GM18870 (cell line): ENCODE results near the gene NALCN.

ENCODE experiments used
- ATAC-seq: cut with Tn5 transposase; IDR thresholded peaks from one replicate; pipeline ENCODE4 v1.9.1; 2021; ENCODE audit warnings: moderate library complexity; ENCODE audit not compliant: unreplicated experiment

The NALCN gene

DNA sequence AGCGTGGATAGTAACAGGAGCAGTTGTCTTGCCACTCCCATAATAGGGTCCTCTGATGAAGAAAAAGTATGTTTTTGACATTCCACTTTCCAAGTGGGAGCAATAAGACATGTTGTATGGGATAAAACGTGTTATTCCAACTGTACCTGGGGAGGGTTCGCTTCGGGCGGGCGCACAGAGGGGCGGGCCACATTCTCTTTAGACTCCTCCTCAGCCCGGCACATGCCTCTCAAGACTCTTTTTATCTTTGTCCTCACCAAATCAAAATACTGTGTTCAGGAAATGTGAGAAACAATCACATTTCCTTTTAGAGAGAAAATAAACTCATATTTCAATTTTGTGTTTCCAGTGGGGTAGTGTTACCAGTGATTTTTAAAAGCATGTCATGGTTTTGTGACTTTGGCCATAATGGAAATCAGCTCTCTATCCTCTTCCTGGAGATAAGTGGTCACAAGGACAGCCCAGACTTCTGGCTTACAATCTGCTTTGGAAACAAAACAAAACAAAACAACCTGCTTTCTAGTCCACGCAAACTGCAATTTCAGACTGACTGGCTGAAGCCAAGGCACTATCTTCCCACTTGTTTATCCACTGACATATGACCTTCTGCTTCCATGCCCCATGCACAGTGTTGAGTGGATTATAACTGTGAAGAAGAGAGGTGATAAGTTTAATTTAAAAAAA is 276.1 kb downstream of the NALCN start:
- ATAC-seq, result no peak

DNA sequence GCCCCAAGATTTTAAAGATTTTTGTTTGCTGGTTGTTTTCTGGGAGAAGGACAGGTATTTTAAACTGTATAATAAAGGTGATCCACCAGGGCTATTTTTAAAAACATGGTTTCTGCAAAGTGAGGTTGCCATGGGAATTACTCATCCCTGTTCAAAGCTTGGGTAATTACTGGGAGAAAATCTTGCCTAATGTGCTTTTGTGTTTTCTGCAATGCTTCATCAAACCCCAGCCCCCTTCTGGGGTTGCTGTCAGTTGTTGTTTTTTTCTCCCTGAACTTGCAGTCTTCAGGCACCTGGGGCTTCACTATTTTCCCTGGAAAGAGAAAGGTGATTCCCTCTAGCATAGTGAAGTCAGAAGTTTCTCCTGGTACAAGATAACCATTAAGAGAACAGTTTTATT is 277.2 kb downstream of the NALCN start:
- no peak for ATAC-seq

DNA sequence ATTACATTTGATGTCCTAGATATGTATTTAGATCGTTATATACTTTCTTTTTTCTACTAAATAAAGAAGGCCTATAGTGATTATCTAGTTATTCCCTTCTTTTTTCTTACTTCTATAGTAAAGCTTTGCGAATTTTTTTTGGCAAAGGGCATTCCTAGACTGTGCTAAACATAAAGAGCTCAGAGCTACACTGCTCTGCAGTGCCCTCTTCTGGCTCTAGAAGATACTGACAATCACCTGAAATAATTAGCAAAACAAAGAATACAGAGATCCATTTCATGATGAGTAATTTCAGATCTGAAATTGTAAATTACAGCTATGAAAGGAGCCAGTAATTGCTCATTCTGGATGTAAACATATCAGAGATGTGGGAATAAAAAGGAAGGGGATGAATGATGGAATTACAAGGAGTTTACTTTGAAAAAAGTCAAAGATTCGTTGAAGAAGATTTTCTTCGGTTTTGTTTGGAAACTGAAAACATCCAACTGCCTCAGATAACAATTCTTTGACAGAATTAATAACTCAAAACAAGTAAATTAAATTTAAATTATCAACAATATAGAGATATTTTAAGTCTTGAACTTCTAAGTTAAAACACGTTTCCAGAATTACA is 288.5 kb downstream of the NALCN start:
- ATAC-seq, result peak; percentile 90

DNA sequence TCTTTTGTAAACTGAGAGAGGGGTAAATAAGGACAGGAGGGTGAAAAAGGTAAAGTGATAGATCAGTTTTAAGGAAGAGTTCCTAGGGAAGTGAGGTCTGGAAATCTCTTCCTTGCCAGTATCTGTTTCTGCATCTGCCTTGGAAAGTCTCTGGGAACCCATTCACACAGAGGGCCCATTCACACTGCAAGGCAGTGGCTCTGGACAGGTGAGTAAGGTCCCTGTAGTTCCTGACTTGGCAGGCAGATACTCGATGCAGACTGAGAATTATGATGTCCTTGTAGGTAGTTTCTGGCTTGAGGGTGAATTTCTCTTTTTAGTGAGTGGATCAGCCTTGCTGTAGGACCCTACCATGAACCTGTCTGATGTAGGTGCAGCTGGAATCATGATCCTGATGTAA is 293.3 kb downstream of the NALCN start:
- no peak for ATAC-seq

DNA sequence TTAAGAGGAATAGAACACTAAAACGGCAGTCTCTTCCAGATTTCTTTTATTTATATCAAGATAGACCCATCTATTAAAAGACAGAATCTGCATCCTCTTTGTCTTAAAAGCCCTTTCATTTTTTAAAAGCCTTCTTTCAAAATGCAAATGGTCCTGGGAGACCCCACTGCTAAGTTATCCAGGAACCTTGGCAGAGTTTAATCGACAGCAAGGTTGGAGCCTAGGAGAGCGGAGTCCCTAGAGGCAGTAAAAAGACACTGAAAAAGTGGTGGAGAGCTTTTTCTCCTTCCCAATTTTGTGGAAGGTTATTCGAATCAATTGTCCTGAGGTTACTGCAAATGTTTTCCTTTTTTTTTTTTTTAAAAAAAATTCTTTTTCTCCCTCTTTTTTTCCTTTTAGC is 294.7 kb downstream of the NALCN start:
- ATAC-seq, result no peak

DNA sequence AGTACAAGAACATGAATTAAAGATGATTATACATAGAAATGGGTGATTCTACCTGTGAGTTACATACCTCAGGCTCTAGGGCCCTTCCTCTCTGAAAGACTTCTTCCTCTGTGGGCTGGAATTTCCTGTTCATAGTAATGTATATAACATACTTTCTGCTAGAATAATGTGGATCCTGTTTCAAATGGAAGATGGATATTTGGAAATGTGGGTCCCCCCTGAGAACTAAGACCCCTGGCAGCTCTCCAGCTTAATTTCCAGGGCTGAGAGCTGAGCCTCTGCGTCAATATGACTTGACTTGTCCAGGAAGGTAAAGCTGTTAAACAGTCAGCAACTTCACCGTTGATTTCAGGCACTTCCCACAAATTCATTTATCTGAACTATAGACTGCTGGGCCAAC is 296.3 kb downstream of the NALCN start:
- ATAC-seq, result no peak

DNA sequence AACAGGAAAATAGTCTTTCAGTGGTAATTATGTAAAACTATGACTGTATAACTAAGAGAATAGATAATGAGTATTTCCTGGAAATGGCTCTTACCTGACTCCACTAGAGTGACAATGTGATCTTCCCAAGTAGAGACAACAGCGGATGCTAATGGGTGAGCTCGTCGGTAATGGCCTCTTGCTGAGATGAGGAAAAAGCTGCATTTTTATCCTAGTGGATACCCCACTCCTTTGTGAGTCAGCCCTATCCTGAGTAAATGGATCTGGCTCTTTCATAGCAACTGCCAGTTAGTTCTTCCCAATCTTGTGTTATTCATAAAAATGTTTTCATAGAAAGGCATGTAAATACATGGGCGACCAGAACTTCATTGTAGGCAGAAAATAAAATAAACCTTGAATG is 299.5 kb downstream of the NALCN start:
- no peak for ATAC-seq

DNA sequence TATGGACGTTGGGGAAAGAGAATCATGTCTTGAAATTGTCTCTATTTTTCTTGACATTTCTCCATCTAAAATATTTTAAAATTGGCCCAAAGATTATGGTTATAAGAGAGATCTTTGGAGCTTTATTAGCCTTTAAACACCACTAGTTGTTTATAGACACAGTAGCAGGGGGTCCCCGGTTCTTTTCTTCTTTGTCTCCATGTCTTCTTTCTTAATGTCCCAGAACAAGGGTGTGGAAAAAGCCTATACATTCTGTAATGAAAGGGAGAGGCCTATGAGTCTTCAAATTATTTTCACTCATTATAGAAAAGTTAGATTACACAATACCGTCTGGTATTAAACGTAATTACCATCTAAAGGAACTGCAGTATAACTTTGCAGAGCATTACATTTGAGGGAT is 300.0 kb downstream of the NALCN start:
- no peak for ATAC-seq

DNA sequence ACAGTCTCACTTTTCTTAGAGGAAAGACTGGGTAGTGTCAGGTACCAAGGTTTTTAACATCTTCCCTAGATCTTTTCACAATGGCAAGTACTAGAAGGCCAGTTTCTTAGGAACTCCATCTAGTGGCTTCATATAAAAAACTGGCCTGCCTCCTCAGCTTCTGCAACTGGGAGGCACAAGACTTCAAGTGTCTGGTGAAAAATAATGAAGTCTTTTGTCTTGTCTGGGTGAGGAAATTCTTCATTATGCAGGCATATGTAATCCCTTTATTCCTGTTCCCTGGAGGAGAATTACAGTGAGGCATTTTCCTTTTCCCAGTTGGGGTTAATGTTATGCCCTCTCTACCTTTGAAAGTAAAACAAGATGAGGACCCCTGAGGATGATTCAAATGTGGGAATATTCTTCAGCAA is 300.5 kb downstream of the NALCN start:
- no peak for ATAC-seq

DNA sequence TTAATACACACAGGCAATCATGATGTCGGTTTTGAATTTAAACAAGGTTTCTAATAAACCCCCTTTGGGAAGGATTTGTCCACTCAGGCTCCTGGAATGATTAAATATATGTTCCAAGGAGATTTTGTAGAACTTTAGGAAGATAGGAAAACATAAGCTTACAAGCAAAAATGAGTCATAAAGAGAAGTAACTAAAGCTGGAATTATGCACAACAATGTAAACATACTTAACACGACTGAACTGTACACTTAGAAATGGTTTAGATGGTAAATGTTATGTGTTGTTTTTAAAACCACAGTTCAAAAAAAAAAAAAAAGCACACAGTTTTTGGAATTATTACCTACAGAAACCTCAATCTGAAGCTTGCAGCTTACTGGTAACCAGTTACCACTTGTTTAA is 304.4 kb downstream of the NALCN start:
- ATAC-seq, result no peak

DNA sequence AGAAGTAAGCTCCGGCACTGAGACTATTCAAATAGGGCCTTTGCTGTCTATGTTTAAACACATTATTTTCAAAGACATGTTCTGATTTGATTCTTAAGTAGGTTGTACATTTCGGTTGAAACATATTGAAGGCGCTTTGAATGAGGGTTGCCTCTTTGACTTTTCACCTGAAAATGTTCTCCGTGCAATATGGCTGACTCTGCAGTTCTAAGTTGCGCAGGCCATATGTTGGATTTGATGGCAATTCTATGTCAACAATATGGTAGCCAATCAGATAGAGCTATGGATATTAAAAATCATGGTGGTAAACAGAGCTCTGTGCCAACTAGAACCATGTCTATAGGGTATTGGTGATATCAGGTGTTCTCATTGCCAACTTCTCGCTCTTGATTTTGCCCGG is 307.3 kb downstream of the NALCN start:
- ATAC-seq, result no peak

DNA sequence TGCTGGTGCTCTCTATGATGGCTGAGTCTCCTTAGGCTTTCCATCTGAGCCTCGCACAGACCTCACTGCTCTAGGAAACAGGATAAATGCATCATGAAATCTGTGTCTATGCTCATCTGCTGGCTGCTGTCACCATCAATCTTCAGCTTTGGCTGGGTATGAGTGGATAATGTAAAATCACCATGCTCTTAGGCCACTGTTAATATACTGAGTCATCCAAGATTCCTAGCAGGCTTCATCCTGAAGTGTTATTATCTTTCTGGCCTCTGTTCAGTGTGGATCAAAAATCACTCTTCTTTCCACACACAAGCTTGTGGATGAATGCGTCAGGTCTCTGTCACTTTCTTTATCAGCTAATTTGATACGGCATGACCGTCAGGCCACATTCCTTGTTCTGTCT is 317.4 kb downstream of the NALCN start:
- ATAC-seq, result no peak

DNA sequence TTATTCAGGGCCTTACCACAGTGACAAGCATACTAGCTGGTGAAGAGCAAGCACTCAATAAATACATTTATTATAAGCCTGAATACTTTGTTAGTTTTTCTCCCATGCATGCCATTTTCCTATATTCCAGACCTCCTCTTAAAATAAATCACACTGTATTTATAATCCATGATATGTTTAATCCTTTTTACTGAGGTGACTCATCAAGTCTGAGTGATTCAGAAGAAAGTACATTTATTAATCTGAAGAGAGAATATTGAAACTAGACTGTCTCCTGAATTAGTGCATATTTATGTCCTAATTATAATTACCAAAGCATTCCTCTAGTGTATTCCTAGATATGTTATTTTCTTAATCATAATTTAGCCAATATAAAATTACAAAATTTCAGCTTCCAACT is 323.3 kb downstream of the NALCN start:
- no peak for ATAC-seq

DNA sequence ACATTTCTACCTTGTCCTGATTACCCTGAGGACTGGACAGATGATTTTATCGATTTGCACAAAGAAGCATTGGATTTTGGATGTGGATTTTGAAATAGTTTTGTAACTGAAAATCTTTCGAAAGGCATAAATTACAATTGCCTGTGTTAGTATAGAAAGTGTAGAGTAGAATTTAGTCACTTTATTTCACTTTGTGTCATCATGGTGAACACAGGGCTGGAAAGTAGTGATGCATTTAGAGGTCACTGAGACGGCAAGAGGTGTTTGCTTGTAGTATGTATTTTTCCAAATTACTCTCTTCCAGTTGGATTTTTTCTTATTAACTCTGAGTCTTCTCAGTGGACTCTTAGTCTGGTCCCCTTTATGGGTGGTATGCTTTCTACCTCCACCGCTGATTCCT is 326.0 kb downstream of the NALCN start:
- no peak for ATAC-seq

DNA sequence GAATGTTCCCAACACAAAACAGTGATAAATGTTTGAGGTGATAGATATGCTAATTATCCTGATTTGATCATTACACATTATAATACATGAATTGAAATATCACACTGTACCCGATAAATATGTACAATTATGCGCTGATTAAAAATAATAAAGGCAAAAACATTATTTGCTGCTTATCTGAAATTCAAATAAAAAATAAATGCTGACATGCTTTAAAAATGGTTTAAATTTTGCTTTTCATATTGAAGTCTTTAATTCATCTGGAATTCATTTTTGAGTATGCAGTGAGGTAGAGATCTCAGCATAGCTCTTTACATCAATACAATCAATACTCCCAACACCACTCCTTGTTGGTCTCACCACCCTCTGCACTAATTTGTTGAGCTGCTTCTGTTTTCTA is 330.8 kb downstream of the NALCN start:
- ATAC-seq, result no peak

DNA sequence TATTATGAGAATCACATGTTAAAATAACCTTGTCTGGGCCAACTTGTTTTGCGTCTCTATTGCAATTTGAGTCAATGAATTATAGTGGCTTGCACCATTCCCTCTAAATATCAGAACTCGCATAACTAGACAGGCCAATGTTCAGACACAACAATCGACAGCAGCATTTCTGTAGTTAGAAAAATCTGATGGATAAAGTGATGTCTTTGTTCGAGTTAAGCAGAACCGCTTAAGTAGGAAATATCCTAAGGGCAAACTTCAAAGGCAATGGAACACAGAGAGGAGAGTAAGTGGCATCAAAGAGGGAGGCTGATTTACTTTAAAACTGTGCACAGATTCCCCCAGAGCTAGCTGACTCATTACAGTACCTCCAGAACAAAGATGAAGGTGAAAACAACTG is 333.9 kb downstream of the NALCN start:
- no peak for ATAC-seq

DNA sequence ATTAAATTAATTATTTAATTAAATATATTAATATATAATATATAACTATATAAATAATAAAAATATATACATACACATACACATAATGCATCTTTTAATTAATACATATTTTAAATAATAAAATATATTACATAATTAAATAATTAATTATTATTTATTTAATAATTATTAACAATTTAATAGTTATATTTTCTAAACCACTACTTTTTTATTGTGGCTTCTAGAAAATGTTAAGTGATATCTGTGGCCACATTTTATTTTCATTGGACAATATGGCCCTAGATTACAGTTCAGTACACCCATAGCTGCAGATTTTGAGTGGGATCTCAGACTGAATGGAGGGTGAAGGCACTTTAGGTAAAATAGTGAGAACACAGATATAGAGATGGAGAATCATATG is 335.7 kb downstream of the NALCN start:
- ATAC-seq, result no peak

DNA sequence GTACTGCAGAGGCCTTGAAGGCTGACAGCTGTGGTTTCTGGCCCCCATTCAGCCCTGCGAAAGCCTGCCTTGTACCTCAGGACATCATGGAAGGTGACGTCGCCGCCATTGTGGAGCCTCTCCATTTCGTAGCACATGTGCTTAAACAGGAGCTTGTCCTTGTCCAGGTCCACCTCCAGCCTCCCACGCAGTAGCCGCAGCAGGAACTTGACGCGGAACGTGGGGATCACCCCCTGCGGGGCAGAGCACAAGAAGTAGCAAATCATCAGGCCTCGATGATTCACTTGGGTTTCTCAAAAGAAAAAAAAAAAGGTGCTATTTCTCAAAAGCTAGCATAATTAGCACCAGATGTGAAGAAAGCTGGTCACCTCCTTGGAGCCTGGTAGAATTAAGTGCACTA is 351.0 kb downstream of the NALCN start:
- no peak for ATAC-seq

DNA sequence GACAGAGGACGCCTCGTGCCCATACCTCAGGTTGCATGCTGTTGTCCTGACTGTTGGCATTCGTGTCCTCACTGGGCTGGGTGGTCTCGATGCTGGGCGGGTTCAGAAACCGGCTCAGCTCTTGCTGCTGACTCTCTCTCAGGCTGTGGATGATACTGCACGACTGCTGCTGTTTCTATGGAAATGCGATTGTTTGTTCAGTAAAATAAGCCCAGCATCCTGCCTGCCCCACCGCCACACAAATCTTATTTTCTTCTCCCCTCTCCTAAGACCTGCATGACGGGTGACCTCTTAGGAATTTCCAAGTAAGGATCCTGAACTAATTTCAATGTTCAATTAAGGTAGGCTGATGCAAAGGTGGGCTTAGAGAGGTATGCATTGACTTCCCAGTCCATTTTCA is 356.5 kb downstream of the NALCN start:
- no peak for ATAC-seq

DNA sequence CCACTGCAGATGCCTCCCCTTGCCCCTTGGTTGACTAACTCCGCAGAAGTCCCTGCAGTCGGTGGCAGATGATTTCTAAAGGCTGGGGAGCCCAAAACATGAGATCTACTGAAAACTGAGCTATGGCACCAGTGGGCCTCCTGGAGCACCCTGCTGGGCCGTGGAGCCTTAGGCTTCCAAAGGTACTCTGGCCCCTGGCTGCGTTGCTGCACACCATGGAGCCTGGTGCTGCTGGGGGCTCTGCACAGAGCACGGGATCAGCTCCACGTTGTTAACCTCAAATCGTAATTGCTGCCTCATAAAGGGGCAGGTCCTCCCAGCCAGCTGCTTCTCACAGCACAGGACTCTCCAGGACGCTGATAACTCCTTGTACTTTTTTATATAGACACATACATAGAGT is 357.5 kb downstream of the NALCN start:
- ATAC-seq, result no peak

DNA sequence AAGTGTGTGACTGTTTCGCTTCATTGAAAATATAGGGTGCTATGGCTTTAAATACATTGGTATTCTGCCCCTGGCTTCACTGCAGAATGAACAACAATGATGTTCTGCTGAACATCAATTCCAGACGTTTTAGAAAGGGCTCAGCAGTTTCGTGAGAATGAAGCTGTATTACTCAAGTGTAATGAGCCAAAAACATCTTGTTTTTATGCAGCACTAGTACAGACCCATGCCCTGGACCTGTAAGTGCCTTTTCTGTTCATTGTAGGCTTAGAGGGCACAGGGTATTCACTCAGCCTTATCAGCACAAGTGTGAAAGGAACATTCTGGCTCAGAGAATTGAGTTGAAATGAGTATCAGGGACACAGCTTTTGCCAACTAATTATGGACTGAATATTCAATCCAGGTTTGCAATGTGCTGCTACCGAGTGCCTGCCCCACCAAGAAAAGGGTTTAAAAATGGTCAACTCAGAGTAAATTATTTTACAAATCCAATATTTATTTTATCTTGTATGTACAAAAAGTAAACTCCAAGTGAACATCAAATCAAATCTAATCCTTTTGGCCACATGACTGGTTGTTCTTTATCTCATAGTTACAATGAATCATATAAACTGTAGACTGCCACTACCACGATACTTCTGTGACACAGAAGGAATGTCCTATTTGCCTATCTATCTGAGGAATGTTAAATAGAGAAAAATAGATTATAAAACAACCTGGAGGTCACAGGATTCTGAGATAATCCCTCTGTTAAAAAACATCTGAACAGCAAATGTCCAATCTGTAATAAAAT is 362.8 kb downstream of the NALCN start:
- no peak for ATAC-seq

DNA sequence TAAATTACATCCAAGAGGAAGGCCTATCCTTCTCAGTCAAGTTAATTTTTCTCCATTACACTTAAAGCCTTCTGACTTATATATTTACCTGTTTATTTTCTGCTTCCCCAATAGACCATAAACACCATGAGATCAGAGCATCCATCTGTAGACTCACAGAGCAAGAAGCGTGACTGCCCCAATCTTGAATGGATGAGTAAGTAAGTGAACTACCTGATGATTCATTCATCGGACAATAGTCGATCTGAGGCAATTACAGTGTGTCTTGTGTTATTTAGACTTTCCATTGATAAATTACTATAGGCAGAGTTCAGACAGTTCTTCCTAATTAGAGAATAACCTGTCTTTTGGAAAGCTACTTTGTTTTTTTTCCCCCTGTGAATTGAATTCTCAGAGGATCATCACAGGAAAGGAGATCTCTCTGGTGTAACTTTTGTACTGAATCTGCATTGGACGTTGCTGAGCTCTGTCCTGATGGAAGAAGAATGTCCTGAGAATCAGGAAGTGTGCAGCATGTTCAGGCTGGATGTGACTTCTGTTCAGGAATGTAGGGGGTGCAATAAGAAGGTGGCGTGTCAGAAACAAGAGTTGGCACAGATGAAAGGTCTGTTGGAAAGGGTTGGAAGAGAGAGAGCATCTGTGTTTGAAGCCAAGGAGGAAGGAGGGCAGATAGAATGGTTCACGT is 367.0 kb downstream of the NALCN start:
- no peak for ATAC-seq
